SK-N-SH (cell line): Measurements from ENCODE around the gene TOP3B. TPM values are rescaled to one million over a fixed set of nuclear protein-coding genes. Genes with fewer than 3 reads are reported as not detected.

ENCODE experiments used
- CTCF ChIA-PET: fragments of 300-600, 350-600 bp; formaldehyde crosslinking; extraction: SDS; loops from one replicate; lab custom pipeline; 2021; lab: Yijun Ruan, JAX
- POLR2A ChIA-PET: fragments of 350-600 bp; sonication (Branson Sonifier 250); formaldehyde crosslinking; extraction: SDS; loops from one replicate; lab custom pipeline; 2020; ENCODE audit warnings: antibody characterized with exemption, inconsistent platforms; lab: Yijun Ruan, JAX
- DNase-seq: peaks from one replicate; pipeline ENCODE4 v3.0.0; 2012
- H2AFZ ChIP-seq: fragments of 200-600 bp; sonication (generic); 2 replicates; pipeline ENCODE4 v1.8.1; 2016; ENCODE audit warnings: antibody characterized with exemption, mild to moderate bottlenecking, low read depth
- H3F3A ChIP-seq: fragments of 200-600 bp; sonication (generic); replicated peaks from 2 replicates; pipeline ENCODE3; 2016; ENCODE audit warnings: antibody characterized with exemption, mild to moderate bottlenecking; ENCODE audit not compliant: insufficient read depth
- H3K27ac ChIP-seq, 2 experiments: fragments of 200-500 bp in 1 of 2; fragments of 200-600 bp in 1 of 2; sonication (Bioruptor generic) in 1 of 2; sonication (generic), shearing (Covaris generic) in 1 of 2; 2 replicates each; pipeline versions ENCODE4 v1.5.1 to v1.6.1; 2014 to 2016; ENCODE audit warnings: low read depth in 2 of 2, inconsistent platforms in 1 of 2, low read length in 1 of 2, mild to moderate bottlenecking in 1 of 2, mixed read lengths in 1 of 2
- H3K27me3 ChIP-seq: fragments of 200-600 bp; sonication (generic), shearing (Covaris generic); 2 replicates; pipeline ENCODE4 v1.6.1; 2016; ENCODE audit warnings: mixed run types; ENCODE audit not compliant: insufficient read depth
- H3K36me3 ChIP-seq, 2 experiments: fragments of 200-500 bp in 1 of 2; fragments of 200-600 bp in 1 of 2; sonication (Bioruptor generic) in 1 of 2; sonication (generic) in 1 of 2; replicated peaks in 1 of 2; 2 replicates each; pipeline versions ENCODE3 to v1.5.1; 2014 to 2016; ENCODE audit warnings: low read length in 1 of 2, mild to moderate bottlenecking in 1 of 2; ENCODE audit not compliant: insufficient read depth in 2 of 2, control insufficient read depth in 1 of 2
- H3K4me1 ChIP-seq, 2 experiments: fragments of 200-500 bp in 1 of 2; fragments of 200-600 bp in 1 of 2; sonication (Bioruptor generic) in 1 of 2; sonication (generic), shearing (Covaris generic) in 1 of 2; 2 replicates each; pipeline versions ENCODE4 v1.5.1 to v1.6.1; 2014 to 2016; ENCODE audit warnings: low read depth in 1 of 2, low read length in 1 of 2, mixed run types in 1 of 2; ENCODE audit not compliant: insufficient read depth in 2 of 2, control insufficient read depth in 1 of 2
- H3K4me2 ChIP-seq: fragments of 200-600 bp; sonication (generic), shearing (Covaris generic); 2 replicates; pipeline ENCODE4 v1.6.1; 2017; ENCODE audit warnings: mixed run types
- H3K4me3 ChIP-seq, 2 experiments: fragments of 200-500 bp in 1 of 2; fragments of 200-600 bp in 1 of 2; sonication (Bioruptor generic) in 1 of 2; sonication (generic), shearing (Covaris generic) in 1 of 2; 2 replicates each; pipeline versions ENCODE4 v1.5.1 to v1.8.1; 2014 to 2016; ENCODE audit warnings: low read depth in 2 of 2, inconsistent platforms in 1 of 2, low read length in 1 of 2, mild to moderate bottlenecking in 1 of 2, mixed read lengths in 1 of 2, moderate library complexity in 1 of 2
- H3K79me2 ChIP-seq: fragments of 200-600 bp; sonication (generic); 2 replicates; pipeline ENCODE4 v1.8.1; 2017; ENCODE audit warnings: mild to moderate bottlenecking; ENCODE audit not compliant: insufficient read depth
- H3K9ac ChIP-seq: fragments of 200-600 bp; sonication (generic); 2 replicates; pipeline ENCODE4 v1.6.1; 2017; ENCODE audit warnings: mixed run types
- H3K9me2 ChIP-seq: fragments of 200-600 bp; sonication (generic); 2 replicates; pipeline ENCODE4 v1.6.1; 2017; ENCODE audit warnings: mixed run types
- H3K9me3 ChIP-seq: fragments of 200-600 bp; sonication (generic); 2 replicates; pipeline ENCODE4 v1.6.1; 2017; ENCODE audit warnings: mixed run types, mild to moderate bottlenecking, moderate library complexity
- H4K20me1 ChIP-seq: fragments of 200-600 bp; sonication (generic); 2 replicates; pipeline ENCODE4 v1.6.1; 2017; ENCODE audit warnings: mild to moderate bottlenecking, mixed run types; ENCODE audit not compliant: insufficient read depth
- CHD2 ChIP-seq: fragments of 150-350 bp; IDR thresholded peaks from 2 replicates; pipeline ENCODE4 v1.6.1; 2018; ENCODE audit warnings: low read length; ENCODE audit not compliant: partially characterized antibody
- EP300 ChIP-seq, 2 experiments: IDR thresholded peaks; 2 replicates each; pipeline versions ENCODE4 v1.4.0 to v1.6.1; 2012; ENCODE audit warnings: borderline replicate concordance in 1 of 2, low read depth in 1 of 2, low read length in 1 of 2
- FOSL2 ChIP-seq: IDR thresholded peaks from 2 replicates; pipeline ENCODE4 v1.4.0; 2012; ENCODE audit warnings: low read depth, mild to moderate bottlenecking, moderate library complexity, borderline replicate concordance
- FOXJ3 ChIP-seq: sonication (generic); formaldehyde crosslinking; IDR thresholded peaks from 2 replicates; pipeline ENCODE4 v1.5.1; 2020; ENCODE audit warnings: mild to moderate bottlenecking, missing genetic modification reagents
- FOXM1 ChIP-seq: IDR thresholded peaks from 2 replicates; pipeline ENCODE4 v1.4.0; 2012; ENCODE audit warnings: low read depth, mild to moderate bottlenecking
- IRF3 ChIP-seq: fragments of 150-350 bp; IDR thresholded peaks from 2 replicates; pipeline ENCODE4 v1.6.1; 2016; ENCODE audit warnings: mild to moderate bottlenecking, low read depth, low read length
- JUND ChIP-seq: IDR thresholded peaks from 2 replicates; pipeline ENCODE4 v1.4.0; 2012
- MAX ChIP-seq: IDR thresholded peaks from 2 replicates; pipeline ENCODE4 v1.4.0; 2012; ENCODE audit warnings: low read depth
- NRF1 ChIP-seq: IDR thresholded peaks from 2 replicates; pipeline ENCODE4 v1.6.1; 2012; ENCODE audit warnings: low read depth, mild to moderate bottlenecking, low read length
- PBX3 ChIP-seq: IDR thresholded peaks from 2 replicates; pipeline ENCODE4; 2012
- POLR2AphosphoS5 ChIP-seq: IDR thresholded peaks from 2 replicates; pipeline ENCODE4 v1.6.1; 2012; ENCODE audit warnings: low read depth, low read length
- RAD21 ChIP-seq: IDR thresholded peaks from 2 replicates; pipeline ENCODE4 v1.6.1; 2012; ENCODE audit warnings: mild to moderate bottlenecking, low read length
- RCOR1 ChIP-seq: fragments of 150-350 bp; IDR thresholded peaks from 2 replicates; pipeline ENCODE4 v1.6.1; 2017; ENCODE audit warnings: antibody characterized with exemption, low read length
- SIN3A ChIP-seq: IDR thresholded peaks from 2 replicates; pipeline ENCODE4 v1.6.1; 2012; ENCODE audit warnings: low read depth, mild to moderate bottlenecking, low read length, moderate library complexity, borderline replicate concordance
- TAF1 ChIP-seq: IDR thresholded peaks from 2 replicates; pipeline ENCODE4 v1.6.1; 2012; ENCODE audit warnings: low read depth, mild to moderate bottlenecking, low read length, moderate library complexity, borderline replicate concordance
- USF1 ChIP-seq: IDR thresholded peaks from 2 replicates; pipeline ENCODE4 v1.4.0; 2012; ENCODE audit warnings: low read depth, borderline replicate concordance
- USF2 ChIP-seq: fragments of 150-350 bp; IDR thresholded peaks from 2 replicates; pipeline ENCODE4 v1.6.1; 2017; ENCODE audit warnings: antibody characterized with exemption, low read length, low read depth, borderline replicate concordance
- ZBTB33 ChIP-seq: IDR thresholded peaks from 2 replicates; pipeline ENCODE4 v1.4.0; 2012; ENCODE audit warnings: low read depth, borderline replicate concordance
- WGBS: methylation state at CpG from one replicate; pipeline ENCODE4 v1.1.6; 2017; ENCODE audit warnings: low lambda C conversion rate; 5-methylcytosine and 5-hydroxymethylcytosine counted together
- polyA plus RNA-seq, 3 experiments: library from polyadenylated mRNA; depleted of rRNA; stranded (reverse); fragments of >200 nt; gene quantifications; 2 replicates each; pipeline ENCODE4 v1.2.3, GENCODE V29; 2012

Gene TOP3B
- polyA plus RNA-seq, 1 of the 3 experiments (the other 2 are of a cell fraction), result 14.4 TPM

- TF ChIP-seq IRF3 (no peak), RCOR1 (no peak), CHD2 (no peak), MAX (no peak), FOXJ3 (no peak), NRF1 (no peak)
Observed at GRCh38 chr22:21974058-21974649, 8.4 kb downstream of the TOP3B start (continued).

- WGBS, result 75% methylated on average over 3 of the region's 6 CpGs
- H3K4me1 ChIP-seq, result no peaks in the 10 kb centered on the region
- no peaks in the 10 kb centered on the region for H3F3A ChIP-seq
- no peaks in the 10 kb centered on the region for H3K27me3 ChIP-seq
- TF ChIP-seq FOXM1 (no peak), SIN3A (no peak), USF2 (no peak), ZBTB33 (no peak), NRF1 (no peak), TAF1 (no peak), MAX (no peak), USF1 (no peak), POLR2AphosphoS5 (no peak), PBX3 (no peak), EP300 (IDR thresholded peaks at IDR 0.05; ENCODE audit: borderline replicate concordance in 1 of 2, low read depth in 1 of 2, low read length in 1 of 2) (no peak), FOSL2 (no peak), JUND (no peak), RAD21 (no peak)
- H4K20me1 ChIP-seq, result 0 out of 2 replicates have a peak, but pooled peaks cover 4% of the 10 kb centered on the region
- no peak overlapping the region for H3K4me3 ChIP-seq
- peaks cover 28% of the 10 kb centered on the region; the same call in 1 of the 2 replicates for H3K79me2 ChIP-seq
- DNase-seq, result no peak
- no peak overlapping the region for H3K9ac ChIP-seq
- H3K4me2 ChIP-seq, result no peak overlapping the region
- no peaks in the 10 kb centered on the region for H3K9me3 ChIP-seq
- H3K9me2 ChIP-seq, result no peaks in the 10 kb centered on the region
- CTCF ChIA-PET, result interaction anchor here (0.8 to 2.9 kb wide), 34 partner anchors 9 to 344 kb away, joined by 3 to 48 read pairs (median 4); partner anchors contain the start of genes PPM1F and TOP3B
- POLR2A ChIA-PET, result interaction anchor here (0.9 kb wide), 1 partner anchor 10 kb away, joined by 3 read pairs; the partner anchor contains the start of gene TOP3B
- H3K27ac ChIP-seq, result no peak overlapping the region
- no peak overlapping the region for H2AFZ ChIP-seq
- peaks cover 22 to 62% of the 10 kb centered on the region in 2 experiments for H3K36me3 ChIP-seq
Observed at GRCh38 chr22:21972806-21973205, 9.8 kb downstream of the TOP3B start.
